ENCODE results near the gene CDIP1. TPM values are rescaled to one million over a fixed set of nuclear protein-coding genes. Genes with fewer than 3 reads are reported as not detected.

Gene CDIP1
- total and polyA plus RNA-seq, 2 donors from 2014 or later, result 40.8 to 80.4 TPM

GRCh38 chr16:4520913-4521312 is 17.7 kb downstream of the CDIP1 start:
- Histone ChIP-seq H3K27me3 (ENCODE audit: control insufficient read depth, insufficient read depth, low read length) (no peaks in the 10 kb centered on the region), H3K36me3 (ENCODE audit: control insufficient read depth in 2 of 3, insufficient read depth in 3 of 3, low read length in 3 of 3) (peaks cover 0 to 2% (median 0%) of the 10 kb centered on the region in 3 donors), H3K9ac (ENCODE audit: low read length in 3 of 3) (no peak overlapping the region), H3K4me1 (ENCODE audit: control insufficient read depth in 2 of 3, insufficient read depth in 2 of 3, low read depth in 1 of 3, low read length in 3 of 3) (peaks cover 0 to 13% (median 10%) of the 10 kb centered on the region in 3 donors), H3K9me3 (ENCODE audit: control insufficient read depth in 2 of 3, insufficient read depth in 1 of 3, low read length in 3 of 3) (no peaks in the 10 kb centered on the region), H3K27ac (ENCODE audit: low read depth in 2 of 2, low read length in 2 of 2) (no peak overlapping the region), H3K4me3 (ENCODE audit: low read length in 3 of 3) (no peak overlapping the region)
- intact Hi-C loops (cut with DNase I), result no loop called here
- DNase-seq, result no peak
- no peak for TF ChIP-seq CTCF (IDR thresholded peaks at IDR 0.05; ENCODE audit: borderline replicate concordance, extremely low read depth, insufficient read depth)
- FAIRE-seq, result no peak

- no peak for TF ChIP-seq CTCF (IDR thresholded peaks at IDR 0.05; ENCODE audit: borderline replicate concordance, extremely low read depth, insufficient read depth)
- no peaks in the 10 kb centered on the region for H3K9me3 ChIP-seq (ENCODE audit: control insufficient read depth in 2 of 3, insufficient read depth in 1 of 3, low read length in 3 of 3)
- no peak for DNase-seq
- intact Hi-C loops (cut with DNase I), result no loop called here
- H3K4me3 ChIP-seq (ENCODE audit: low read length in 3 of 3), result no peak overlapping the region
- H3K9ac ChIP-seq (ENCODE audit: low read length in 3 of 3), result no peak overlapping the region
- no peaks in the 10 kb centered on the region for H3K27me3 ChIP-seq (ENCODE audit: control insufficient read depth, insufficient read depth, low read length)
- H3K36me3 ChIP-seq (ENCODE audit: control insufficient read depth in 2 of 3, insufficient read depth in 3 of 3, low read length in 3 of 3), result peaks cover 0 to 2% (median 0%) of the 10 kb centered on the region in 3 donors
- H3K27ac ChIP-seq (ENCODE audit: low read depth in 2 of 2, low read length in 2 of 2), result no peak overlapping the region
- H3K4me1 ChIP-seq (ENCODE audit: control insufficient read depth in 2 of 3, insufficient read depth in 2 of 3, low read depth in 1 of 3, low read length in 3 of 3), result peaks cover 0 to 14% (median 5%) of the 10 kb centered on the region in 3 donors
- FAIRE-seq, result no peak
Observed at GRCh38 chr16:4519274-4520058, 19.1 kb downstream of the CDIP1 start.

GRCh38 chr16:4517812-4518680 is 20.5 kb downstream of the CDIP1 start:
- H3K27ac ChIP-seq (ENCODE audit: low read depth in 2 of 2, low read length in 2 of 2), result no peak overlapping the region
- FAIRE-seq (no peak), DNase-seq (peak in 4 of 5 donors; percentile 59 to 83 (median 73))
- peaks cover 0 to 14% (median 14%) of the 10 kb centered on the region in 3 donors for H3K4me1 ChIP-seq (ENCODE audit: control insufficient read depth in 2 of 3, insufficient read depth in 2 of 3, low read depth in 1 of 3, low read length in 3 of 3)
- no peak overlapping the region for H3K4me3 ChIP-seq (ENCODE audit: low read length in 3 of 3)
- no peaks in the 10 kb centered on the region for H3K27me3 ChIP-seq (ENCODE audit: control insufficient read depth, insufficient read depth, low read length)
- no peak overlapping the region for H3K9ac ChIP-seq (ENCODE audit: low read length in 3 of 3)
- peaks cover 0 to 6% (median 0%) of the 10 kb centered on the region in 3 donors for H3K36me3 ChIP-seq (ENCODE audit: control insufficient read depth in 2 of 3, insufficient read depth in 3 of 3, low read length in 3 of 3)
- no peaks in the 10 kb centered on the region for H3K9me3 ChIP-seq (ENCODE audit: control insufficient read depth in 2 of 3, insufficient read depth in 1 of 3, low read length in 3 of 3)
- peak; percentile 60 for TF ChIP-seq CTCF (IDR thresholded peaks at IDR 0.05; ENCODE audit: borderline replicate concordance, extremely low read depth, insufficient read depth)
- intact Hi-C loops (cut with DNase I), result no loop called here
